Measurements from ENCODE around the gene OR4C6.

The OR4C6 gene

GRCh38 chr11:55661901-55662300, at the start of gene OR4C6:
OR4C6 (plus strand) TSS chr11:55662201; CDS start chr11:55665167, 2,966 bp downstream.
- FAIRE-seq: no peak

- FAIRE-seq: no peak
Observed at GRCh38 chr11:55624531-55624930, 37.5 kb upstream of the OR4C6 start.

- no peak for FAIRE-seq
Observed at GRCh38 chr11:55634813-55635212, 27.2 kb upstream of the OR4C6 start, which contains the start of gene OR4P4. OR4P4 (plus strand) TSS chr11:55635113.

GRCh38 chr11:55648027-55648426, 14.0 kb upstream of the OR4C6 start, which contains the start of gene OR4S2:
OR4S2 (plus strand) TSS chr11:55648327; CDS start chr11:55650904, 2,577 bp downstream.
- FAIRE-seq: no peak

- FAIRE-seq: no peak
Observed at GRCh38 chr11:55652560-55652959, 9.4 kb upstream of the OR4C6 start.

GRCh38 chr11:55655096-55655495, 6.9 kb upstream of the OR4C6 start:
- FAIRE-seq: no peak

GRCh38 chr11:55658031-55658573, 3.9 kb upstream of the OR4C6 start:
- no peak for FAIRE-seq

GRCh38 chr11:55658608-55659007, 3.4 kb upstream of the OR4C6 start:
- no peak for FAIRE-seq

GRCh38 chr11:55669376-55669775, 7.4 kb downstream of the OR4C6 start:
- no peak for FAIRE-seq

- no peak for FAIRE-seq
Observed at GRCh38 chr11:55673860-55674259, 11.9 kb downstream of the OR4C6 start.

GRCh38 chr11:55697817-55698216, 35.8 kb downstream of the OR4C6 start:
- no peak for FAIRE-seq

GRCh38 chr11:55701429-55701828, 39.4 kb downstream of the OR4C6 start:
- no peak for FAIRE-seq

- peak; percentile 92 for FAIRE-seq
Observed at GRCh38 chr11:55707029-55707428, 45.0 kb downstream of the OR4C6 start.

GRCh38 chr11:55714982-55715888, 53.2 kb downstream of the OR4C6 start:
- FAIRE-seq: no peak

Data from G401.6 (cell line).